ENCODE measurements around the gene SLC7A5. TPM values are rescaled to one million over a fixed set of nuclear protein-coding genes. Genes with fewer than 3 reads are reported as not detected.

SLC7A5 gene
- total RNA-seq, 2 donors from 2014 or later: 3.3 to 232 TPM

GRCh38 chr16:87833548-87833947, 35.8 kb downstream of the SLC7A5 start:
- no peaks in the 10 kb centered on the region for H3K9me3 ChIP-seq
- no peaks in the 10 kb centered on the region for H3K27me3 ChIP-seq (replicated peaks; ENCODE audit: insufficient read depth)
- intact Hi-C loops (cut with DNase I): no loop called here
- TF ChIP-seq POLR2AphosphoS5 (IDR thresholded peaks at IDR 0.05) (no peak), CTCF (IDR thresholded peaks at IDR 0.05) (no peak), POLR2A (IDR thresholded peaks at IDR 0.05) (no peak)
- no peak for DNase-seq (ENCODE audit: low spot score)
- H3K27ac ChIP-seq: no peak overlapping the region
- 95% methylated on average over 16 of the region's 16 CpGs for WGBS
- no peak overlapping the region for H3K4me3 ChIP-seq
- no peaks in the 10 kb centered on the region for H3K36me3 ChIP-seq
- no peaks in the 10 kb centered on the region for H3K4me1 ChIP-seq (replicated peaks)

DNA sequence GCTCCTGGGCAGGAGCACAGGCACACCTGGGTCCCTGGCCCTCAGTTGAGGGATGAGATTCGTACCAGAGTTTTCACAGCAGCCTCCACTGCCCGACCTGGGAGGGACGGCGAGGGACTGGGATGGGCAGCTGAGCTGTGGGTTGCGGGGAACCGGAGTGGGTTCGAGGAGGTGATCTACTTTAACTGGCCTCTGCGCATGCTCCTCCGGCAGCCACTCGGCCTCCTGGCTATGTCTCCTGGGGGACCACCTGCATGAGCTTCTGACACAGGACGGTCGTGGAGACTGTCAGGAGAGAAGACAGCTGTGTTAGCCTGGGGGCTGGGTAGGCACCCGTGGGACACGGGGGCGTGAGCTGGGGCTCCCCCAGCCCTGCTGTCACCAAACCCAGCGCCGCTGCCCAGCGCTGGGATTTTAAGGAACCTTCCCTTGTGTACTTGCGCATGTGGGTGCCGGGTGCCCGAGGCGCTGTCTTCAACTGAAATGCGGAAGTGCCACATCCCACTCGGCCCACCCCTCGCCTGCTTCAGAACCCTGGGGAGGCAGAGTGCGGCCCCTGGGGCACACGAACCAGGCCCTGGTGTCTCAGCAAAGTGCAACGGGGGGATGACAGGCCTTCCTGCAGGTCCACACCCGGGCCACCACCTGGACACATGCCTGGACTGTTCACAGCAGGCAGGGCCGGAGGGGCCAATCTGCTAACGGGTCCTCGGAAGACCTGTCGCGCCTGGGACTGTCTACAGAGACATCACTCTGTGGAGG, 36.4 kb downstream of the SLC7A5 start:
- Histone ChIP-seq H3K27me3 (replicated peaks; ENCODE audit: insufficient read depth) (no peaks in the 10 kb centered on the region), H3K9me3 (no peaks in the 10 kb centered on the region), H3K36me3 (no peaks in the 10 kb centered on the region), H3K4me3 (no peak overlapping the region), H3K27ac (no peak overlapping the region), H3K4me1 (replicated peaks) (no peaks in the 10 kb centered on the region)
- intact Hi-C loops (cut with DNase I): no loop called here
- DNase-seq (ENCODE audit: low spot score): no peak
- TF ChIP-seq POLR2A (IDR thresholded peaks at IDR 0.05) (no peak), POLR2AphosphoS5 (IDR thresholded peaks at IDR 0.05) (no peak), CTCF (IDR thresholded peaks at IDR 0.05) (no peak)
- 96% methylated on average over 33 of the region's 34 CpGs for WGBS

DNA sequence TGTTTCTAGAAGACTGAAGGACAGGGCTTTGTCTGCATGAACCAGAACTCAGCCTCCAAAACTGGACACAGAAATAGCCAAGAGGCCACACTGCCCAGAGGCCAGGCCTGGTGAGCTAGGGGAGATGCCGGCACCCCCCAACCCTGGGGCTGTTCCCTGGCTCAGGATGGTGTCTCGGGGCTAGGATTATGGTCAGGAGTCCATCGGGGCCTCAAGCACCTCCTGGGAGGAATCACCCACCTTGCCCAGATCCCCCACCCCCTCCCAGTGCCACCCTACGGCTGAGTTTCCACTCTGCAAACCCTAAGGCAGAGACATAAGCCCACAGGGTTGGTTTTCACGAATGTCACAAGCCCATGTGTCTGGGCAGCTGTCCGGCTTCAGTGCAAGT, 37.2 kb downstream of the SLC7A5 start:
- H3K9me3 ChIP-seq: no peaks in the 10 kb centered on the region
- H3K4me1 ChIP-seq (replicated peaks): no peaks in the 10 kb centered on the region
- H3K27me3 ChIP-seq (replicated peaks; ENCODE audit: insufficient read depth): no peaks in the 10 kb centered on the region
- intact Hi-C loops (cut with DNase I): no loop called here
- DNase-seq (ENCODE audit: low spot score): no peak
- TF ChIP-seq POLR2AphosphoS5 (IDR thresholded peaks at IDR 0.05) (no peak), POLR2A (IDR thresholded peaks at IDR 0.05) (no peak), CTCF (IDR thresholded peaks at IDR 0.05) (no peak)
- no peak overlapping the region for H3K4me3 ChIP-seq
- H3K36me3 ChIP-seq: no peaks in the 10 kb centered on the region
- H3K27ac ChIP-seq: no peak overlapping the region
- 85% methylated on average over 6 of the region's 6 CpGs for WGBS

- H3K4me1 ChIP-seq (replicated peaks): no peaks in the 10 kb centered on the region
- no peaks in the 10 kb centered on the region for H3K36me3 ChIP-seq
- DNase-seq (ENCODE audit: low spot score): no peak
- H3K9me3 ChIP-seq: no peaks in the 10 kb centered on the region
- TF ChIP-seq CTCF (IDR thresholded peaks at IDR 0.05) (no peak), POLR2AphosphoS5 (IDR thresholded peaks at IDR 0.05) (no peak), POLR2A (IDR thresholded peaks at IDR 0.05) (no peak)
- H3K4me3 ChIP-seq: no peak overlapping the region
- H3K27me3 ChIP-seq (replicated peaks; ENCODE audit: insufficient read depth): no peaks in the 10 kb centered on the region
- 94% methylated on average over 27 of the region's 31 CpGs for WGBS
- intact Hi-C loops (cut with DNase I): no loop called here
- H3K27ac ChIP-seq: no peak overlapping the region
Measured at GRCh38 chr16:87831421-87832136, 37.7 kb downstream of the SLC7A5 start.

Data from prostate gland (tissue), 2 donors.